Measurements from ENCODE around the gene PRR29.

The PRR29 gene

DNA sequence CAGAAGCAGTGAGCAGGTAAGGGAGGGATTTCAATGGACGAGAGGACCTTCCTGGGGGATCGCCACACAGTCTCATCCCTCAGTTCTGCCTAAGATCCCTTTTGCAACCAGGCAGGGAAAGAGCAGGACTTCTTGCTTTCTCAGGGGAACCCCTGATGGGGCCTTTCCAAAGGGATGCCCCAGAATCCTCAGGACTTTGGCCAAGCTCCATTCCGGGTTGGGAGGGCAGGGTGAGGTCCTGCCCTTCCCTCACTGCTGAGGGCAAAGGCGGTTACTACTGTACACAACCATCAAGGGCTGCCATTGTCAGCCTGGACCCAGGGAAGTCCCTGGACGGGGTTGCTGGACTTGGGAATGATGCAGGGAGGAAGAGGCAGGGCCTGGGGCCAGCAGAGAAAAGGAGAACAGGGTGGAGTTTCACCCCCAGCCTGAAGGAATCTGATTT, 9.7 kb downstream of the PRR29 start:
- TF ChIP-seq, protein P1, sequence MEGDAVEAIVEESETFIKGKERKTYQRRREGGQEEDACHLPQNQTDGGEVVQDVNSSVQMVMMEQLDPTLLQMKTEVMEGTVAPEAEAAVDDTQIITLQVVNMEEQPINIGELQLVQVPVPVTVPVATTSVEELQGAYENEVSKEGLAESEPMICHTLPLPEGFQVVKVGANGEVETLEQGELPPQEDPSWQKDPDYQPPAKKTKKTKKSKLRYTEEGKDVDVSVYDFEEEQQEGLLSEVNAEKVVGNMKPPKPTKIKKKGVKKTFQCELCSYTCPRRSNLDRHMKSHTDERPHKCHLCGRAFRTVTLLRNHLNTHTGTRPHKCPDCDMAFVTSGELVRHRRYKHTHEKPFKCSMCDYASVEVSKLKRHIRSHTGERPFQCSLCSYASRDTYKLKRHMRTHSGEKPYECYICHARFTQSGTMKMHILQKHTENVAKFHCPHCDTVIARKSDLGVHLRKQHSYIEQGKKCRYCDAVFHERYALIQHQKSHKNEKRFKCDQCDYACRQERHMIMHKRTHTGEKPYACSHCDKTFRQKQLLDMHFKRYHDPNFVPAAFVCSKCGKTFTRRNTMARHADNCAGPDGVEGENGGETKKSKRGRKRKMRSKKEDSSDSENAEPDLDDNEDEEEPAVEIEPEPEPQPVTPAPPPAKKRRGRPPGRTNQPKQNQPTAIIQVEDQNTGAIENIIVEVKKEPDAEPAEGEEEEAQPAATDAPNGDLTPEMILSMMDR (IDR thresholded peaks at IDR 0.05; ENCODE audit: low read depth, low read length) = no peak
- no peak for DNase-seq (ENCODE audit: low read depth in 2 of 2)
- H3K4me3 ChIP-seq (replicated peaks in 1 of 2; ENCODE audit: low read depth in 2 of 2, low read length in 2 of 2) = no peak overlapping the region

DNA sequence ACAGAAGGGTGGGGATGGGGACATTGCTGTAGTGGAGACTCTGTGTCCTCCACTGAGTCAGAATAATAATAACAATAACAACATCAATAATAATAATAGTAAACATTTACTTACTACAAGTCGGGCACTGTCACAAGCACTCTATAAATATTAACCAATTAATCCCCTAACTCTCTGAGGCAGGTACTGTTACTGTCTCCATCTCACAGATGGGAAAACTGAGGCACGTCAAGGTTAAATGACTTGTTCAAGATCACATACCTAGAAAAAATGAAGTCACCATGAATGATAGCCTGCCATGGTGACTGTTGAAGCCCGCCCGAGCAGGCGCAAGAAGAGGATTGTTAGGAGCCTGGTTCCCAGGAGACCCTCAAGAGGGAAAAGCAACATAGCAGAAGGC, 10.2 kb downstream of the PRR29 start:
- TF ChIP-seq, protein P1 (IDR thresholded peaks at IDR 0.05; ENCODE audit: low read depth, low read length) = no peak

DNA sequence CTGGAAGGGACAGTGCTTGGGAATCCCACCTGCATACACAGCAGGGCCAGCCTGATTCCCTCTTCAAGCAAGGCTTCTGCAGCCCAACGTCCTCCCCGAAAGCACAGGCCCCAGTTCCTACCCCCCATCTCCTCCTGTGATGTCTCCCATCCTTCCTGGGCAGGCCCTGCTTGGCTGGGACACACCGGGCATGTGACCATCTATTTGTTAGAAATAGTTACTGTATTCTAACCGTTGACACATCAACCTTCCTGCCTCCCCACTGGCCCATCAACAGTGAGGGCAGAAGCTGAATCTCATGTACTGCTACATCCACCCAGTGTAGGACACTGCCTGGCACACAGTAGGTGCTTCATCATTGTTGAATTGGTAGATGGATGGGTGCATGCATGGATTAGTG, 10.7 kb downstream of the PRR29 start:
- TF ChIP-seq, protein P1 (IDR thresholded peaks at IDR 0.05; ENCODE audit: low read depth, low read length) = no peak
- no peak for DNase-seq (ENCODE audit: low read depth in 2 of 2)
- no peak overlapping the region for H3K4me3 ChIP-seq (replicated peaks in 1 of 2; ENCODE audit: low read depth in 2 of 2, low read length in 2 of 2)

More for the DNA sequence above, 10.2 kb downstream of the PRR29 start:
- DNase-seq (ENCODE audit: low read depth in 2 of 2) = no peak
- no peak overlapping the region for H3K4me3 ChIP-seq (replicated peaks in 1 of 2; ENCODE audit: low read depth in 2 of 2, low read length in 2 of 2)

DNA sequence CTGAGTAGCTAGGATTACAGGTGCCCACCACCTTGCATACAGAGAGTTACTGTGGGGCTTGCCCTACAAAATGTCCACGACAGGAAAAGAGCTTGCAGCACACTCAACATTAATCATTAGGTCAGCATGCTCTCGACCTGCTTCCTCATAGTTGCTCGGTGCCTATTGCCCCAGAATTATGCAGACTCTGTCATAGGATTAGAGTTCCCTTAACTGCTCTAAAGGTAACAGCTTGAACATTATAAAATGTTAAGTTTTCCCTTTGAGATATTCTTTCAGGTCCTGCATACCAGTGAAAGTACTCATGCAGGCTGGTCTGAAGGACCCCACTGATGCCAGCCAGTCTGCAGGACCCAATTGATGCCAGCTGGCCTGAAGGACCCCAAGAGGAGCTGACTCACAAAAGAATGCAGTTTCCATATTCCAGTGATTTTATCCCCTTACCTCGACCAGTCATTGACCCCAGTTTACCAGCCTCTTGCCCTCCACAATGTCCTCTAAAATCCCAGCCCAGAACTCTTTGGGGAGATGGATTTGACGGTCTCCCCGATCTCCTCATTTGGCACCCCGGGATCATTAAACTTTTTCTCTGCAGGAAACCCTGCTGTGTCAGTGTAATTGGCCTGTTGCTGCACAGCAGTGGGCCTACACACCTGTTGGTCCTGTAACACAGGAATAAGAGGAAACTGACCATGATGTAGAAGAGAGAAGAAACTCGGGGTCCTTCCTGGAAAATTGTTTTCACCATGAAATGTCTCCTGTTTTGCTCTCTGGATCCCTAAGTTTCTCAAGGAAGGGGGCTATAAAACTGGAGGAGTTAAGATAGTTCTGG, 11.6 kb downstream of the PRR29 start:
- DNase-seq (ENCODE audit: low read depth in 2 of 2) = peak in 1 of 2 donors; percentile 67
- TF ChIP-seq, protein P1 (IDR thresholded peaks at IDR 0.05; ENCODE audit: low read depth, low read length) = no peak
- H3K4me3 ChIP-seq (replicated peaks in 1 of 2; ENCODE audit: low read depth in 2 of 2, low read length in 2 of 2) = no peak overlapping the region

DNA sequence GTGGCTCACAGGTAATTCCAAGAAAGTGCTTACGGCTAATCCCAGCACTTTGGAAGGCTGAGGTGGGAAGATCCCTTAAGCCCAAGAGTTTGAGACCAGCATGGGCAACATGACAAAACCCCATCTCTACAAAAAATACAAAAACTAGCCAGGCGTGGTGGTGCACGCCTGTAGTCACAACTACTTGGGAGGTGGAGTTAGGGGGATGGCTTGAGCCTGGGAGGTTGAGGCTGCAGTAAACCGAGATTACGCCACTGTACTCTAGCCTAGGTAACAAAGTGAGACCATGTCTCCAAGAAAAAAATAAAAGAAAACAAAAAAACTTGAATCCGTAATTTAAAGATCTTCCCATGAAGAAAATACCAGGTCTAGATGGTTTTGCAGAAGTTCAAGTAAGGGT, 17.3 kb downstream of the PRR29 start:
- no peak overlapping the region for H3K4me3 ChIP-seq (replicated peaks in 1 of 2; ENCODE audit: low read depth in 2 of 2, low read length in 2 of 2)
- no peak for DNase-seq (ENCODE audit: low read depth in 2 of 2)
- TF ChIP-seq, protein P1 (IDR thresholded peaks at IDR 0.05; ENCODE audit: low read depth, low read length) = no peak

DNA sequence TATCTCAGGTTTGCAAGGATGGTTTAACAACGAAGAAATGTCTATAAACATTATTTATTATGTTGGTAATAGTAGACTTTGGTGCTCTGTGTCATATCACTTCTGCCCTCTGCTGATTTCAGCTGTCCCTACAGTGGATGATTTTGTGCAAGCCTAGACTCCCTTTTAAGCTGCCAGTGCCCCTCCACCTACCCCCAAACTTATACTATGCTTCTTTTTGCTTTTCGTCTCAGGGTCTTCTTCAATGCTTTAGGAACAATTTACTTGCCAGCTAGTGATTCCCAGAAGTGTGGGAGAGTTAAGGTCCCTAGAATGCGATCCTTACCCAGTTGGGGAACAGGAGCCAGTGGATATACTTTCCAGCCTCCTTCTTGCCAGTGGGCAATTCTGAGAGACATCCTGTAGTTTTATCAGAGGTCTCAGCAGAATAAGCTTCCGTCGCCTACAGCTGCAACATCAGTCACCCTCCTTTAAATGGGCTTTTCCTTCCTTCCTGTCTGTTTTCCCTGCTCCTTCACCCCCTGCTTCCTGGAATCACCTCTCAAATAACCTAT, 18.2 kb downstream of the PRR29 start:
- TF ChIP-seq, protein P1 (IDR thresholded peaks at IDR 0.05; ENCODE audit: low read depth, low read length) = peak; percentile 25
- no peak for DNase-seq (ENCODE audit: low read depth in 2 of 2)
- no peak overlapping the region for H3K4me3 ChIP-seq (replicated peaks in 1 of 2; ENCODE audit: low read depth in 2 of 2, low read length in 2 of 2)

All from cardiac fibroblast (primary cell).